Liver (tissue), 9 donors: ENCODE results near the gene GPHA2. TPM values are rescaled to one million over a fixed set of nuclear protein-coding genes. Genes with fewer than 3 reads are reported as not detected.
A peak's percentile ranks its signal among the peaks of the same experiment; 100 is the strongest.

Experiments
- DNase-seq: peaks from one replicate; pipeline ENCODE4 v3.0.0-alpha.2; 2017; ENCODE audit warnings: low spot score
- H3K27ac ChIP-seq, 2 donors: one replicate each; pipeline ENCODE4 v1.7.0; 2013; ENCODE audit warnings: inconsistent platforms in 2 of 2, low read length in 2 of 2, control low read depth in 1 of 2, low read depth in 1 of 2, mild to moderate bottlenecking in 1 of 2
- H3K27me3 ChIP-seq, 4 donors: one replicate each; pipeline versions ENCODE4 v1.6.1 to v1.7.0; 2013; ENCODE audit warnings: low read length in 3 of 4, inconsistent platforms in 1 of 4, mild to moderate bottlenecking in 1 of 4, moderate library complexity in 1 of 4; ENCODE audit not compliant: control insufficient read depth in 4 of 4, insufficient read depth in 4 of 4
- H3K36me3 ChIP-seq, 4 donors: one replicate each; pipeline versions ENCODE4 v1.6.1 to v1.7.0; 2013; ENCODE audit warnings: low read length in 3 of 4, mild to moderate bottlenecking in 3 of 4, low read depth in 1 of 4, moderate library complexity in 1 of 4; ENCODE audit not compliant: control insufficient read depth in 4 of 4, insufficient read depth in 3 of 4
- H3K4me1 ChIP-seq, 4 donors: one replicate each; pipeline versions ENCODE4 v1.6.1 to v1.7.0; 2013; ENCODE audit warnings: low read length in 3 of 4, mild to moderate bottlenecking in 3 of 4, moderate library complexity in 1 of 4; ENCODE audit not compliant: control insufficient read depth in 4 of 4, insufficient read depth in 4 of 4
- H3K4me3 ChIP-seq, 3 donors: one replicate each; pipeline versions ENCODE4 v1.6.1 to v1.7.0; 2013; ENCODE audit warnings: low read length in 3 of 3, control low read depth in 1 of 3, low read depth in 1 of 3, mild to moderate bottlenecking in 1 of 3
- H3K9ac ChIP-seq, 2 donors: one replicate each; pipeline ENCODE4 v1.7.0; 2013; ENCODE audit warnings: low read length in 2 of 2, mild to moderate bottlenecking in 2 of 2, moderate library complexity in 2 of 2, control low read depth in 1 of 2, low read depth in 1 of 2
- H3K9me3 ChIP-seq, 4 donors: one replicate each; pipeline versions ENCODE4 v1.6.1 to v1.7.0; 2013; ENCODE audit warnings: low read length in 3 of 4; ENCODE audit not compliant: control insufficient read depth in 4 of 4
- FOXA1 ChIP-seq: IDR thresholded peaks from 2 replicates; pipeline ENCODE4 v1.6.1; 2016; ENCODE audit warnings: antibody characterized with exemption
- FOXA2 ChIP-seq: IDR thresholded peaks from 2 replicates; pipeline ENCODE4 v1.6.1; 2016; ENCODE audit warnings: antibody characterized with exemption
- GABPA ChIP-seq, 2 donors: IDR thresholded peaks in 1 of 2; conservative IDR thresholded peaks in 1 of 2; 2 replicates each; pipeline ENCODE4 v1.6.1; 2016; ENCODE audit warnings: antibody characterized with exemption in 2 of 2, mild to moderate bottlenecking in 1 of 2, moderate library complexity in 1 of 2
- HNF4G ChIP-seq: IDR thresholded peaks from 2 replicates; pipeline ENCODE4 v1.6.1; 2016; ENCODE audit warnings: antibody characterized with exemption
- NR2F2 ChIP-seq: IDR thresholded peaks from 2 replicates; pipeline ENCODE4 v1.6.1; 2016; ENCODE audit warnings: antibody characterized with exemption
- RAD21 ChIP-seq, 2 donors: IDR thresholded peaks; 2 replicates each; pipeline ENCODE4 v1.6.1; 2016; ENCODE audit warnings: antibody characterized with exemption in 2 of 2, mild to moderate bottlenecking in 2 of 2
- RXRA ChIP-seq, 2 donors: IDR thresholded peaks; 2 replicates each; pipeline ENCODE4 v1.6.1; 2017 to 2018; ENCODE audit warnings: antibody characterized with exemption in 2 of 2, mild to moderate bottlenecking in 1 of 2
- SP1 ChIP-seq: IDR thresholded peaks from 2 replicates; pipeline ENCODE4 v1.6.1; 2018; ENCODE audit warnings: antibody characterized with exemption, mild to moderate bottlenecking
- TAF1 ChIP-seq: conservative IDR thresholded peaks from 2 replicates; pipeline ENCODE4 v1.6.1; 2016; ENCODE audit warnings: antibody characterized with exemption, mild to moderate bottlenecking
- YY1 ChIP-seq: IDR thresholded peaks from 2 replicates; pipeline ENCODE4 v1.6.1; 2016; ENCODE audit warnings: antibody characterized with exemption, mild to moderate bottlenecking
- WGBS: extraction: QIAGEN DNeasy Blood & Tissue Kit; methylation state at CpG from one replicate; pipeline ENCODE4 v1.1.7; 2013; 5-methylcytosine and 5-hydroxymethylcytosine counted together
- polyA plus RNA-seq, 2 donors: library from polyadenylated mRNA; stranded (reverse) in 1 of 2; unstranded in 1 of 2; fragments of 200-250 nt in 1 of 2; fragments of >200 nt in 1 of 2; fragmentation: Nextera tagmentation in 1 of 2; extraction: Ambion mirVana in 1 of 2; gene quantifications; one replicate each; pipeline versions ENCODE4 v1.2.1 to v1.2.3, GENCODE V29; 2013 to 2015
- total RNA-seq, 2 donors: library from RNA; depleted of rRNA; stranded (reverse); fragments of >200 nt; gene quantifications; one replicate each; pipeline ENCODE4 v1.2.3, GENCODE V29; 2014
- TF ChIP-seq, protein P1 (sequence below): fragments of 150-350 bp; IDR thresholded peaks from 2 replicates; pipeline ENCODE4 v1.5.1; 2017; ENCODE audit warnings: improper control_type of control experiment, low read depth, low read length; ENCODE audit not compliant: missing input control
- TF ChIP-seq, protein P2 (sequence below): IDR thresholded peaks from 2 replicates; pipeline ENCODE4 v1.6.1; 2016; ENCODE audit warnings: antibody characterized with exemption
- TF ChIP-seq, protein P3 (sequence below): IDR thresholded peaks from 2 replicates; pipeline ENCODE4 v1.6.1; 2016; ENCODE audit warnings: antibody characterized with exemption
- TF ChIP-seq, protein P4 (sequence below): IDR thresholded peaks from 2 replicates; pipeline ENCODE4 v1.6.1; 2016; ENCODE audit warnings: antibody characterized with exemption
- donor health status: healthy.
- donor health status: healthy.
- donor health status: healthy.
- donor health status: healthy.
- donor health status: healthy.

GPHA2 gene
- total and polyA plus RNA-seq, 4 donors = not detected

DNA sequence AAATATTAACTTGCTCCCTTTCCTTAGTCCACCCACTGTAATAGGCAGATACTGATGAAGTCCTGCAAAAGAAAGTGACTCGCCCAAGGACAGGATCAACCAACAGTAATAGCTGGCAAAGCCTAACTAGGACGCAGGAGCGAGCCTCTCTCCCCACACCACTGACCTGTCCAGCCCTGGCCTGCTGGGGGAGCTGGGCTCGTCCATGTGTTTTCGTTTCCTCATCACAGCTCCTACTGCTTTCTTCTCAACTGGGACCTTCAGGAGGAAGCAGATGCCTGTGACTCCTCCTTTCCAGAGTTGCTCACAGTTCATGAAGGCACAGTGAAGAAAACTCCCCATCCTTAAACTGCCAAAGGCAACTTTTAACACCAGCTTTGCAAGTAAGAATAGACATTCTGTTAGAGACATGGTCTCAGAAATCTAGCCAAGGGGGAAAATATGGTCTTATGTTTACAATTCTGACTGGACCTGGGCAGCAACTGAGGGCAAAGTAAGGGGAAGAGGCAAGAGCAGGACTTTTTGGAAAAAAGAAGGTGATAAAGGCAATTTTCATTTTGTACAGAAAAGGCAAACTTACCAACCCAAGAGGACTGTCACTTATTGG is 11.6 kb upstream of the GPHA2 start:
- TF ChIP-seq YY1 (no peak), RAD21 (IDR thresholded peaks at IDR 0.05) (peak in 1 of 2 donors; percentile 27)
- H3K27me3 ChIP-seq = no peaks in the 10 kb centered on the region

DNA sequence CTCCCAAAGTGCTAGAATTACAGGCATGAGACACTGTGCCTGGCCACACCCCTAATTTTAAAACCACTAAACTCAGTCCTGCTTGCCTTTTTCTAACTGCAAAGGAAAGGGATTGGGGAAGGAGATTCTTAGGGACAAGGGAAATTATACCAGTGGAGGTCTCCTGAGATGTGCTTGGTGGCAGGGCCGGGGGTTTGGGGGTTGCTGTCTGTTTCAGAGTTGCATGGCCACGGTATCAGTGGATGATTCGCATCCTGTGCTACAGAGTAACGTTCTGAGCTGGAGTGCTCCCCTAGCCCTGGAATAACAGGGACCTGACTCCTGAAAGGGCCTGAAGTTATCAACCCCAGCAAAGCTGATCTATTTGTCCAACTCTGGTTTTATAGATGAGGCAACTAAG is 846 bp upstream of the GPHA2 start:
- 82% methylated on average over 4 of the region's 4 CpGs for WGBS

More for the DNA sequence above, 11.6 kb upstream of the GPHA2 start:
- Histone ChIP-seq H3K9ac (no peak overlapping the region), H3K4me1 (no peaks in the 10 kb centered on the region), H3K9me3 (no peaks in the 10 kb centered on the region), H3K27ac (no peak overlapping the region), H3K36me3 (no peaks in the 10 kb centered on the region), H3K4me3 (no peak overlapping the region)
- no peak for DNase-seq
- WGBS = 78% methylated on average over 5 of the region's 5 CpGs

DNA sequence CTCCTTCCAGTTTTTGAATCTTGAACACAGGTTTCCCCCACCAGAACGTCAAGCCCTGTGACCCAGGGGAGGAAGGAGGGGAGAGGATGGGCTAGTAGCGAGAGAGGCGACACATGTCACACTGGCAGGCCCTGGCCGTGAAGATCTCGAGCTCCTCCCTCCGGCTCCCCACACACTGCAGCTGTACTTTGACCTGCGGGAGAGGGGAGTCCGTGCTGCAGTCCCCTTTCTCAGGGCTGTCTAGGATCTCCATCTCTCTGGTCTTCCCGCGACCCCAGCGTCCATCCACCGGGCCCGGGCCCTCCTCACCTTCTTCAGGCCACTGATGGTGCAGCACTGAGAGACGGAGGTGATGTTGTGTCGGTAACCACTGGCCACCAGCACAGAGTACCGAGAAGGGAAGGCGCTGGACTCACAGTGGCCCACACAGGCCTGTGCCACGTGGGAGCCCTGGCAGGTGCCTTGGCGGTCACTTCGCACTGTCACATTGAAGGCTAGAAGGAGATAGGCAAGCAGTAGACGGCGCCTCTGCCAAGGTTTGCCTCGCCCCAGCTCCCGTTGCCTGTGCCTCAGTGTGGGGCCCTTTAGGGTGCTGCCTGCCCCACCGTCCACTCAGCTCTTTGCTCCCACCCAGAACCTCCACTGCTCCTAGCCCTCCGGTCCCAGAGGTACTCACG is 873 bp downstream of the GPHA2 start:
- Histone ChIP-seq H3K4me1 (no peaks in the 10 kb centered on the region), H3K4me3 (no peak overlapping the region), H3K27me3 (no peaks in the 10 kb centered on the region), H3K36me3 (peaks cover 5 to 40% (median 18%) of the 10 kb centered on the region in 4 donors), H3K9me3 (no peaks in the 10 kb centered on the region), H3K9ac (no peak overlapping the region), H3K27ac (no peak overlapping the region)
- TF ChIP-seq, protein P1, sequence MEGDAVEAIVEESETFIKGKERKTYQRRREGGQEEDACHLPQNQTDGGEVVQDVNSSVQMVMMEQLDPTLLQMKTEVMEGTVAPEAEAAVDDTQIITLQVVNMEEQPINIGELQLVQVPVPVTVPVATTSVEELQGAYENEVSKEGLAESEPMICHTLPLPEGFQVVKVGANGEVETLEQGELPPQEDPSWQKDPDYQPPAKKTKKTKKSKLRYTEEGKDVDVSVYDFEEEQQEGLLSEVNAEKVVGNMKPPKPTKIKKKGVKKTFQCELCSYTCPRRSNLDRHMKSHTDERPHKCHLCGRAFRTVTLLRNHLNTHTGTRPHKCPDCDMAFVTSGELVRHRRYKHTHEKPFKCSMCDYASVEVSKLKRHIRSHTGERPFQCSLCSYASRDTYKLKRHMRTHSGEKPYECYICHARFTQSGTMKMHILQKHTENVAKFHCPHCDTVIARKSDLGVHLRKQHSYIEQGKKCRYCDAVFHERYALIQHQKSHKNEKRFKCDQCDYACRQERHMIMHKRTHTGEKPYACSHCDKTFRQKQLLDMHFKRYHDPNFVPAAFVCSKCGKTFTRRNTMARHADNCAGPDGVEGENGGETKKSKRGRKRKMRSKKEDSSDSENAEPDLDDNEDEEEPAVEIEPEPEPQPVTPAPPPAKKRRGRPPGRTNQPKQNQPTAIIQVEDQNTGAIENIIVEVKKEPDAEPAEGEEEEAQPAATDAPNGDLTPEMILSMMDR = no peak
- no peak for TF ChIP-seq GABPA (IDR thresholded peaks at IDR 0.05 in 1 of 2, conservative IDR thresholded peaks at IDR 0.05 in 1 of 2)
- no peak for TF ChIP-seq RAD21 (IDR thresholded peaks at IDR 0.05)
- no peak for TF ChIP-seq YY1
- no peak for TF ChIP-seq RXRA (IDR thresholded peaks at IDR 0.05)
- TF ChIP-seq, protein P2, sequence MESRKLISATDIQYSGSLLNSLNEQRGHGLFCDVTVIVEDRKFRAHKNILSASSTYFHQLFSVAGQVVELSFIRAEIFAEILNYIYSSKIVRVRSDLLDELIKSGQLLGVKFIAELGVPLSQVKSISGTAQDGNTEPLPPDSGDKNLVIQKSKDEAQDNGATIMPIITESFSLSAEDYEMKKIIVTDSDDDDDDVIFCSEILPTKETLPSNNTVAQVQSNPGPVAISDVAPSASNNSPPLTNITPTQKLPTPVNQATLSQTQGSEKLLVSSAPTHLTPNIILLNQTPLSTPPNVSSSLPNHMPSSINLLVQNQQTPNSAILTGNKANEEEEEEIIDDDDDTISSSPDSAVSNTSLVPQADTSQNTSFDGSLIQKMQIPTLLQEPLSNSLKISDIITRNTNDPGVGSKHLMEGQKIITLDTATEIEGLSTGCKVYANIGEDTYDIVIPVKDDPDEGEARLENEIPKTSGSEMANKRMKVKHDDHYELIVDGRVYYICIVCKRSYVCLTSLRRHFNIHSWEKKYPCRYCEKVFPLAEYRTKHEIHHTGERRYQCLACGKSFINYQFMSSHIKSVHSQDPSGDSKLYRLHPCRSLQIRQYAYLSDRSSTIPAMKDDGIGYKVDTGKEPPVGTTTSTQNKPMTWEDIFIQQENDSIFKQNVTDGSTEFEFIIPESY = no peak
- no peak for TF ChIP-seq NR2F2
- TF ChIP-seq FOXA1 = no peak
- TF ChIP-seq, protein P3, sequence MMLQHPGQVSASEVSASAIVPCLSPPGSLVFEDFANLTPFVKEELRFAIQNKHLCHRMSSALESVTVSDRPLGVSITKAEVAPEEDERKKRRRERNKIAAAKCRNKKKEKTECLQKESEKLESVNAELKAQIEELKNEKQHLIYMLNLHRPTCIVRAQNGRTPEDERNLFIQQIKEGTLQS = no peak
- TF ChIP-seq, protein P4, sequence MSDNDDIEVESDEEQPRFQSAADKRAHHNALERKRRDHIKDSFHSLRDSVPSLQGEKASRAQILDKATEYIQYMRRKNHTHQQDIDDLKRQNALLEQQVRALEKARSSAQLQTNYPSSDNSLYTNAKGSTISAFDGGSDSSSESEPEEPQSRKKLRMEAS = no peak
- TF ChIP-seq TAF1 = no peak
- 87% methylated on average over 27 of the region's 27 CpGs for WGBS
- DNase-seq = no peak

More for the DNA sequence above, 846 bp upstream of the GPHA2 start:
- Histone ChIP-seq H3K27me3 (no peaks in the 10 kb centered on the region), H3K9me3 (no peaks in the 10 kb centered on the region), H3K9ac (no peak overlapping the region), H3K4me1 (no peaks in the 10 kb centered on the region), H3K36me3 (peaks cover 0 to 25% (median 6%) of the 10 kb centered on the region in 4 donors), H3K4me3 (no peak overlapping the region), H3K27ac (no peak overlapping the region)
- no peak for TF ChIP-seq FOXA2
- no peak for TF ChIP-seq NR2F2
- TF ChIP-seq SP1 = no peak
- TF ChIP-seq HNF4G = no peak
- DNase-seq = no peak
